HCT116 (cell line): ENCODE measurements around the gene PRDM8. TPM values are rescaled to one million over a fixed set of nuclear protein-coding genes. Genes with fewer than 3 reads are reported as not detected.

ENCODE experiments used
- ATAC-seq: fragments of 200-7000 bp; cut with Tn5 transposase; 2 replicates; pipeline ENCODE4 v1.9.1; 2020; ENCODE audit warnings: mild to moderate bottlenecking, moderate library complexity
- BruUV-seq: library from RNA; stranded (reverse); fragments of 400-500 nt; replicated peaks from 2 replicates; lab custom pipeline; 2021; lab: Mats Ljungman, UMichigan
- CTCF ChIA-PET: fragments of 300-600 bp; sonication (Branson Sonifier 250); formaldehyde crosslinking; loops from one replicate; lab custom pipeline; 2021; ENCODE audit warnings: antibody characterized with exemption; lab: Charles Lee
- POLR2A ChIA-PET: fragments of 300-600, 350-600 bp; sonication (Branson Sonifier 250); formaldehyde crosslinking; loops from one replicate; lab custom pipeline; 2021; ENCODE audit warnings: antibody characterized with exemption; lab: Charles Lee
- RAD21 ChIA-PET, 2 experiments: fragments of 300-600 bp; sonication (Branson Sonifier 250); formaldehyde crosslinking; loops; one replicate each; lab custom pipeline; 2023; ENCODE audit warnings: low total read pairs in 2 of 2; ENCODE audit not compliant: uncharacterized antibody in 2 of 2, unreplicated experiment in 2 of 2, low non-redundant PET in 1 of 2; lab: Charles Lee
- DNase-seq: peaks from one replicate; pipeline ENCODE4 v3.0.0-alpha.2; 2010; ENCODE audit warnings: low read depth, low spot score
- H2AFZ ChIP-seq: fragments of 200-600 bp; shearing (Covaris generic), sonication (generic); 2 replicates; pipeline ENCODE4 v1.6.1; 2017; ENCODE audit warnings: low read depth, mixed run types, mixed read lengths, antibody characterized with exemption, low read length; ENCODE audit not compliant: poor library complexity, severe bottlenecking
- H3K27ac ChIP-seq: 2 replicates; pipeline ENCODE4 v1.5.1; 2012; ENCODE audit warnings: low read depth, low read length
- H3K27me3 ChIP-seq: fragments of 200-600 bp; sonication (generic); 2 replicates; pipeline ENCODE4 v1.6.1; 2016; ENCODE audit warnings: mixed run types, low read length, mixed read lengths; ENCODE audit not compliant: insufficient read depth
- H3K36me3 ChIP-seq, 2 experiments: fragments of 200-500 bp in 1 of 2; fragments of 200-600 bp in 1 of 2; sonication (Bioruptor generic) in 1 of 2; sonication (generic) in 1 of 2; 2 replicates each; pipeline versions ENCODE4 v1.5.1 to v1.6.1; 2014 to 2016; ENCODE audit warnings: low read length in 2 of 2, inconsistent platforms in 1 of 2, mixed read lengths in 1 of 2, mixed run types in 1 of 2; ENCODE audit not compliant: insufficient read depth in 2 of 2, control insufficient read depth in 1 of 2
- H3K4me1 ChIP-seq, 2 experiments: fragments of 200-600 bp in 1 of 2; sonication (generic) in 1 of 2; 2 replicates each; pipeline versions ENCODE4 v1.5.1 to v1.6.1; 2012 to 2017; ENCODE audit warnings: low read length in 2 of 2, inconsistent platforms in 1 of 2, mild to moderate bottlenecking in 1 of 2, mixed read lengths in 1 of 2, mixed run types in 1 of 2, moderate library complexity in 1 of 2; ENCODE audit not compliant: insufficient read depth in 2 of 2, control insufficient read depth in 1 of 2
- H3K4me2 ChIP-seq: fragments of 200-600 bp; sonication (generic); 2 replicates; pipeline ENCODE4 v1.6.1; 2017; ENCODE audit warnings: mixed run types, low read length, mixed read lengths
- H3K4me3 ChIP-seq, 2 experiments: fragments of 200-600 bp in 1 of 2; sonication (generic) in 1 of 2; replicated peaks in 1 of 2; 2 replicates each; pipeline ENCODE4 v1.5.1; 2011 to 2016; ENCODE audit warnings: low read length in 2 of 2, control low read depth in 1 of 2, low read depth in 1 of 2, mild to moderate bottlenecking in 1 of 2, mixed read lengths in 1 of 2, mixed run types in 1 of 2
- H3K79me2 ChIP-seq: fragments of 200-600 bp; sonication (generic); 2 replicates; pipeline ENCODE4 v1.6.1; 2017; ENCODE audit warnings: mild to moderate bottlenecking, mixed run types, low read length, moderate library complexity, mixed read lengths; ENCODE audit not compliant: insufficient read depth
- H3K9ac ChIP-seq: fragments of 200-600 bp; sonication (generic); 2 replicates; pipeline ENCODE4 v1.6.1; 2016; ENCODE audit warnings: low read length, mixed read lengths
- H3K9me2 ChIP-seq: fragments of 200-600 bp; sonication (generic), shearing (Covaris generic); 2 replicates; pipeline ENCODE4 v1.6.1; 2017; ENCODE audit warnings: mixed run types, mild to moderate bottlenecking, moderate library complexity; ENCODE audit not compliant: insufficient read depth
- H3K9me3 ChIP-seq, 2 experiments: fragments of 200-500 bp in 1 of 2; fragments of 200-600 bp in 1 of 2; sonication (Bioruptor generic) in 1 of 2; sonication (generic) in 1 of 2; 2 replicates each; pipeline ENCODE4 v1.6.1; 2014 to 2017; ENCODE audit warnings: low read length in 2 of 2, mixed read lengths in 2 of 2, inconsistent platforms in 1 of 2, low read depth in 1 of 2, mild to moderate bottlenecking in 1 of 2, mixed run types in 1 of 2, moderate library complexity in 1 of 2; ENCODE audit not compliant: control insufficient read depth in 1 of 2, insufficient read depth in 1 of 2
- H4K20me1 ChIP-seq: fragments of 200-600 bp; sonication (generic), shearing (Covaris generic); 2 replicates; pipeline ENCODE4 v1.6.1; 2017; ENCODE audit warnings: mixed run types, mild to moderate bottlenecking, moderate library complexity; ENCODE audit not compliant: insufficient read depth
- CEBPB ChIP-seq: IDR thresholded peaks from 2 replicates; pipeline ENCODE4 v1.6.1; 2012; ENCODE audit warnings: low read depth
- EGR1 ChIP-seq: IDR thresholded peaks from 2 replicates; pipeline ENCODE4 v1.6.1; 2012; ENCODE audit warnings: low read depth
- EZH2 ChIP-seq: fragments of 200-600 bp; sonication (generic); IDR thresholded peaks from 2 replicates; pipeline ENCODE4 v1.6.1; 2017; ENCODE audit warnings: antibody characterized with exemption, mixed run types
- EZH2phosphoT487 ChIP-seq: fragments of 200-600 bp; IDR thresholded peaks from 2 replicates; pipeline ENCODE4 v1.6.1; 2018; ENCODE audit warnings: antibody characterized with exemption, borderline replicate concordance
- RAD21 ChIP-seq: IDR thresholded peaks from 2 replicates; pipeline ENCODE4 v1.6.1; 2012; ENCODE audit warnings: low read depth, mild to moderate bottlenecking
- REST ChIP-seq: IDR thresholded peaks from 2 replicates; pipeline ENCODE4 v1.6.1; 2012; ENCODE audit warnings: low read depth
- SP1 ChIP-seq: IDR thresholded peaks from 2 replicates; pipeline ENCODE4 v1.6.1; 2012; ENCODE audit warnings: low read depth
- SRF ChIP-seq: IDR thresholded peaks from 2 replicates; pipeline ENCODE4 v1.6.1; 2012; ENCODE audit warnings: low read depth
- ZBTB33 ChIP-seq: IDR thresholded peaks from 2 replicates; pipeline ENCODE4 v1.6.1; 2011; ENCODE audit warnings: mild to moderate bottlenecking, low read length, moderate library complexity; ENCODE audit not compliant: insufficient replicate concordance; ENCODE audit errors: extremely low read depth
- ZFX ChIP-seq: fragments of 450-650 bp; IDR thresholded peaks from 2 replicates; pipeline ENCODE4 v1.6.1; 2017
- intact Hi-C: fragments of 100-400 bp; cut with micrococcal nuclease; formaldehyde crosslinking; loops from 2 replicates; pipeline ENCODE4 v1.10.0; 2022
- total RNA-seq: library from RNA; stranded (reverse); gene quantifications from one replicate; pipeline ENCODE4 v1.2.1, GENCODE V29; 2021; ENCODE audit not compliant: unreplicated experiment
- TF ChIP-seq, protein P1 (sequence below): IDR thresholded peaks from 2 replicates; pipeline ENCODE4 v1.6.1; 2012

PRDM8 gene
- total RNA-seq, 1 experiment from 2014 or later = 1.4 TPM

DNA sequence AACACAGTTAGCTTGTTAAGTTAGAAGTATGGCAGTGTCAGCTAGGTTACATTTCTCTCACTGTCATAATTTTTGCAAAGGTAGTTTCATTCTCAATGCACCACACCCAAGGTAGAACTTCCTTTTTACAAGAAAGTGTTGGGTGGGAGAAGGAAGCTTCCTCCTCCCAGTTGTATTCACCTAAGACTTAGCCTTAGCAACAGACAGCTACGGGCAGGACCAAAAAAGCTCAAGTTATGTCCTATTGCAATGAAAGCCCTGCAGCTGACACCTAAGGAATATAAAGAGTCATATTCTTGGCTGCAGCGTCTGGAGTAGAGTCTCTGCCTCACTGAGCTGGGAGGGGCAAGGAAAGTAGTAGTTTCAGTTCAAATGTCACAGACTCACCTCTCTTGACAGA lies 25.1 kb upstream of the PRDM8 start:
- no peak overlapping the region for H3K27ac ChIP-seq
- H3K9me2 ChIP-seq = no peaks in the 10 kb centered on the region
- H3K36me3 ChIP-seq = no peaks in the 10 kb centered on the region
- TF ChIP-seq EGR1 (no peak), ZBTB33 (no peak), REST (no peak), ZFX (no peak), SP1 (no peak), RAD21 (no peak), EZH2phosphoT487 (no peak), CEBPB (no peak), SRF (no peak), EZH2 (no peak)
- TF ChIP-seq, protein P1, sequence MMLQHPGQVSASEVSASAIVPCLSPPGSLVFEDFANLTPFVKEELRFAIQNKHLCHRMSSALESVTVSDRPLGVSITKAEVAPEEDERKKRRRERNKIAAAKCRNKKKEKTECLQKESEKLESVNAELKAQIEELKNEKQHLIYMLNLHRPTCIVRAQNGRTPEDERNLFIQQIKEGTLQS = no peak
- POLR2A ChIA-PET = no interaction called here
- H3K79me2 ChIP-seq = no peaks in the 10 kb centered on the region
- H3K4me2 ChIP-seq = no peak overlapping the region
- RAD21 ChIA-PET = no interaction called here
- H3K4me3 ChIP-seq = no peak overlapping the region
- intact Hi-C loops = no loop called here
- H4K20me1 ChIP-seq = no peaks in the 10 kb centered on the region
- DNase-seq (no peak), ATAC-seq (no peak)
- no peak overlapping the region for H2AFZ ChIP-seq
- no peaks in the 10 kb centered on the region for H3K9me3 ChIP-seq
- no peak overlapping the region for H3K9ac ChIP-seq
- no peaks in the 10 kb centered on the region for H3K4me1 ChIP-seq
- CTCF ChIA-PET = no interaction called here
- no TSS peak for BruUV-seq
- H3K27me3 ChIP-seq = no peaks in the 10 kb centered on the region
